Measurements from ENCODE around the gene NOL7.

Gene NOL7

GRCh38 chr6:13654496-13654895 lies 39.4 kb downstream of the NOL7 start:
- no peak for DNase-seq (ENCODE audit: low spot score)

- no peak for DNase-seq (ENCODE audit: low spot score)
Observed at GRCh38 chr6:13655700-13656099, 40.6 kb downstream of the NOL7 start.

- DNase-seq (ENCODE audit: low spot score), result no peak
Observed at GRCh38 chr6:13660273-13660672, 45.1 kb downstream of the NOL7 start.

GRCh38 chr6:13660893-13661292 lies 45.8 kb downstream of the NOL7 start:
- DNase-seq (ENCODE audit: low spot score), result no peak

- DNase-seq (ENCODE audit: low spot score), result no peak
Observed at GRCh38 chr6:13661647-13662046, 46.5 kb downstream of the NOL7 start.

GRCh38 chr6:13662651-13663334 lies 47.7 kb downstream of the NOL7 start:
- no peak for DNase-seq (ENCODE audit: low spot score)

GRCh38 chr6:13663986-13664385 lies 48.9 kb downstream of the NOL7 start:
- no peak for DNase-seq (ENCODE audit: low spot score)

GRCh38 chr6:13664703-13665352 lies 49.7 kb downstream of the NOL7 start:
- no peak for DNase-seq (ENCODE audit: low spot score)

- no peak for DNase-seq (ENCODE audit: low spot score)
Observed at GRCh38 chr6:13666194-13667105, 51.3 kb downstream of the NOL7 start.

GRCh38 chr6:13667655-13668054 lies 52.5 kb downstream of the NOL7 start:
- no peak for DNase-seq (ENCODE audit: low spot score)

- peak; percentile 43 for DNase-seq (ENCODE audit: low spot score)
Observed at GRCh38 chr6:13668291-13668928, 53.3 kb downstream of the NOL7 start.

- no peak for DNase-seq (ENCODE audit: low spot score)
Observed at GRCh38 chr6:13669476-13669875, 54.3 kb downstream of the NOL7 start.

Data from RKO (cell line).